DMS79 treated with DMSO at 0.1 percent for 48 hours (cell line): ENCODE measurements around the gene ANKS4B.
"Not testable (repeated sequence)": the region's sequence is repeated elsewhere in the genome, so short reads cannot be mapped to it uniquely, and the experiment has no call there.

Experiments used
- DNase-seq: peaks from one replicate; lab custom pipeline; 2025; lab: John Stamatoyannopoulos, UW

The ANKS4B gene

GRCh38 chr16:21219551-21219950 is 13.9 kb upstream of the ANKS4B start:
- DNase-seq = no peak

DNA sequence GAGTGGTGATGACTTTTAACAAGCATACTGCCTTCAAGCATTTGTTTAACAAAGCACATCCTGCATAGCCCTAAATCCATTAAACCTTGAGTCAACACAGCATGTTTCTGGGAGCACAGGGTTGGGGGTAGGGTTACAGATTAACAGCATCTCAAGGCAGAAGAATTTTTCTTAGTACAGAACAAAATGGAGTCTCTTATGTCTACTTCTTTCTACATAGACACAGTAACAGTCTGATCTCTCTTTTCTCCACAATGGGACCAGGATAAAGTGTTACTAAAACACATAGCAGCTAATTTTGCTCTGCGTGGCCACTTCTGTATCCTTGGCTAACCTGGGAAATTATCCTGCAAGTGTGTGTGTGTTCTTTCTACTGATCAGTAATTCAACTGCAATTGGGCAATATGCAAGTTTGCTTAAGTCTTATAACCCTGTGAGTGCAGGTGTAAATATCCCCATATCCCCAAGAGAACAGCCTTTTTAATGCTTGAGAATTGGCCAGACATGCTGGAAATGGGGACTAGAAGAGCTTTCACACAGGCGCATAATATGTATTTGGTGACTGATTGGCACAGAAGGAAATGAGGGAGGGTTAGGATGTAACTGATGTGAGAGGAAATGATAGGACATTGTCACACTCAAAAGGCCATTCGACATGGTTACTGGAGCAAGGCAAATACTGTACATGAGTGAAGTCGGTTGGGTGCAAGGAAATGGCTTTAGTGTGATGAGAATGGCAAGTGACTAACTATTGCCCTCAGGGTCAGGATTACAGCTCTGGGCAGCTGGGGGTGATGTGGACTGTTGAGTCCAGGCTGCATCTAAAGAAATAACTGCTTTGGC is 10.8 kb upstream of the ANKS4B start:
- no peak for DNase-seq

DNA sequence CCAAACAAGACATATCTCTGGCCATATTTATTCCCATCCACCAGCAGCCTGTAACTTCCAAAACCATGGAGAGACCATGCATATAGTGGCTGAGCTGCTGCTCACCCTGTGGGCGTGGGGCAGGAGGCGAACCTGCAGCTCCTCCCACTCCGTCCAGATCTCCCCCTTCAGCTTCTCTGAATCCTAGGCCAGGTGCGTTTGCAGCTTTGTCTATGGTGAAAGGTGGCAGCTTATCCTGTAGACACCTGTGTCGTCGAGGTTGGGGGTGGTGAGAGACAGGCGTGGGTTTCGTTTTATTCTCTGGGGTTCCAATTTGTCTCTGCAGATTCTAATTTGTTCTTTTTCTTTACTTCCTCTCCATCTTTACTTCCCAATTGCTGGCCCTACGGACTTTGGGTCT is 9.7 kb upstream of the ANKS4B start:
- DNase-seq = no peak

GRCh38 chr16:21224800-21225199 is 8.7 kb upstream of the ANKS4B start:
- no peak for DNase-seq

- DNase-seq = no peak
Measured at GRCh38 chr16:21226749-21227148, 6.8 kb upstream of the ANKS4B start.

- no peak for DNase-seq
Measured at GRCh38 chr16:21227866-21228265, 5.6 kb upstream of the ANKS4B start.

GRCh38 chr16:21228361-21228872 is 5.1 kb upstream of the ANKS4B start:
- DNase-seq = no peak

DNA sequence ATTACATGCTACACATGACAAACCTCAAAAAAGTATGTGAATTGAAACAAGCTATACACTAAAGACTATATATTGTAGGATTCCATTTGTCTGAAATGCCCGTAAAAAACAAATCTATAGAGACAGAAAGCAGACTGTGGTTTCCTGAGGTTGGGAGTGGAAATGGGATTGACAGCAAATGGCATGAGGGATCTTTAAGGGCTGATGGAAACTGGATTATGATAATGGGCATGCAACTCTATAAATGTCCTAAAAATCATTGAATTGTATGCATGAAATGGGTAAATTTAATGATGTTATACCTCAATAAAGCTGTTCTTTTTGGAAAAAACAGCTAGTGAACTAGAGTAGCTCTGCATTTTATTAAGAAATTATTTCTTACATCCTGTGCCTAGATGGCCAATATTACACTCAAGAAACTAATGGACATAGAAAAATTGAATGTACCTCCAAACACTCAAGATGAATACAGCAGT is 416 bp upstream of the ANKS4B start:
- no peak for DNase-seq

DNA sequence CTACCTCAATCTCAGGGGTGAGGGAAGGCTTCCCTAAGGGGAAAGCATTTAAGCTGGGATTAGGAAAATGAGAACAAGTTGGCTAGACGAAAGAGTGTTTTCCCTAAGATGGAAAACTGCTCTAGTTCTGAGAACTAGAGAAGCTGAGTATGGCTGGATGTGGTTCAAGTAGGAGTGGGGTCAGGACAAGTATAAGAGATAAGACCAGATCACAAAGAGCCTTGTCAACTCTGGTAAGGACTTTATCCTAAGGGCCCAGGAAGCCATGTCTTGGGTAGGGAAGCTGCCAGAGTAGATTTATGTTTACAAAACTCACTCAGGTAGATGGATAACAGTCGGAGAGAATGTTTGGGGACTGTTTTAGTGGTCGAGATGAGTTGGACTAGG is 1.7 kb downstream of the ANKS4B start:
- DNase-seq = no peak

- no peak for DNase-seq
Measured at GRCh38 chr16:21236831-21237230, 3.3 kb downstream of the ANKS4B start.

DNA sequence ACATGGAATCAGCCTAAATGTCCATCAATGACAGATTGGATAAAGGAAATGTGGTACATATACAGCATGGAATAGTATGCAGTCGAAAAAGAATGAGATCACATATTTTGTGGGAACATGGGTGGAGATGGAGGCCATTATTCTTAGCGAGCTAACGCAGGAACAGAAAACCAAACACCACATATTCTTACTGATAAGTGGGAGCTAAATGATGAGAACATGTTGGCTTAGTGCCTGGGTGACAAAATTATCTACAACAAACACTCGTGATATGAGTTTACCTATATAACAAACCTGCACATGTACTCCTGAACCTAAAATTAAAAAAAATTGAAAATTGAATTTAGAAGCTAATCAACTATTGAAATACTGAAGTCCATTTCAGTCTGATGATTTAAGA is 6.1 kb downstream of the ANKS4B start:
- DNase-seq = no peak

DNA sequence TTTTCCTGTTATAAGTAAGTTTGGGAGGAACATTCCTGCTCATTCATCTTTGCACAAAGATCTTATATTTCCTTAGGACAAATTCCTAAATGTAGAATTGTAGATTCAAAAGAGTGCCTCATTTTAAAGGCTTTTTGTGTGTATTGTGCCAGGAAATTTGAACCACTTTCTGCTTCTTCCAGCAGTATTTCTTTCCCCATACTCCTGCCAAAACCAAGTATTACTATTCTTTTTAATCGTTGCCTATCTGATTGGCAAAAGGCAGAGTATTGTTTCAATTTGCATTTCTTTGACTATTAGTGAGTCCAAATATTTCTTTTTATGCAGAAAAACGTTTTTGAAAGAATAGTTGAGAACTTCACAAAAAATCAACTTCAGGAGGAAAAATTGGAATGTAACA is 9.3 kb downstream of the ANKS4B start:
- DNase-seq = no peak

DNA sequence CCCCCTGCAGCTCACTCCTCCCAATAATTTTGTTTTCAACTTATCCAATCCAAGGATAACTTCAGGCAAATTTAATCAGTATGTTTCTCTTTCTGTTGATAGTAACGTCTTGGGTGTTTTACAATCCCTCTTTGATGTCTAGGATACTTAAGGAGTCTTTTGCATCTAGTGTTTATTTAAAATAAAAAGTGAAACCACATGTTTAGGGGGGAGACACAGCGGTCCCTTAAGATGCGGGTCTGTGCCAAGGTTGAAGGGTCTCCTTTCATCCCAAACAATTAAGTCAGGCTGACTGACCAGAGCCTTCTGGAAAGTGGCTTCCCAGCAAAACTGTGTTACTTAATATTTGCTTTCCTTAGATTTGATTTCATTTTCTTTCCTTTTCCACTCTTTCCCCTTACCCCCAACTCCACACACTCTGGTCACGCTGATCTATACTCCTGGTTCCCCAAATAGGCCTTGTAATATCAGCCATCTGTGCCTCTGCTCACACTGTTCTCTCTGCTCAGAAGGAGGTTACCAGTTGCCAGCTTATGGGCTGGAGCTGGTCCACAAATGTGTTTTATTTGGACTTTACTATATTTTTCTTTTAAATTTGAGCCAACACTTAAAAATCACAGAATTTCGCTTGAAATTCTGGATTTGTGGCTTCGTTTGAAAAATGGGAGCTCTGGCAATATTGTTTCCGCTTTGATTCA is 11.2 kb downstream of the ANKS4B start:
- DNase-seq = no peak

DNA sequence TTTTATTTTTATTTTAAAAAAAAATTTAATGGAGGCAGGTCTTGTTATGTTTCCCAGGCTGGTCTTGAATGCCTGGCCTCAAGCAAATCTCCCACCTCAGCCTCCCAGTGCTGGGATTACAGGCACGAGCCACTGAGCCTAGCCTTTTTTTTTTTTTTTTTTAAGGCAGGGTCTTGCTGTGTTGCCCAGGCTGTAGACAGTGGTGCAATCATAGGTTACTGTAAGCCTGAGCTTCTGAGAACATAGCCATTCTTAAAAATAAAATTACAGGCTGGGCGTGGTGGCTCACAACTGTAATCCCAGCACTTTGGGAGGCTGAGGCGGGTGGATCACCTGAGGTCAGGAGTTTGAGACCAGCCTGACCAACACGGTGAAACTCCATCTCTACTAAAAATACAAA is 14.7 kb downstream of the ANKS4B start:
- DNase-seq = not testable (repeated sequence)

- no peak for DNase-seq
Measured at GRCh38 chr16:21250072-21250923, 16.8 kb downstream of the ANKS4B start.

GRCh38 chr16:21253470-21253869 is 20.0 kb downstream of the ANKS4B start:
- DNase-seq = no peak

DNA sequence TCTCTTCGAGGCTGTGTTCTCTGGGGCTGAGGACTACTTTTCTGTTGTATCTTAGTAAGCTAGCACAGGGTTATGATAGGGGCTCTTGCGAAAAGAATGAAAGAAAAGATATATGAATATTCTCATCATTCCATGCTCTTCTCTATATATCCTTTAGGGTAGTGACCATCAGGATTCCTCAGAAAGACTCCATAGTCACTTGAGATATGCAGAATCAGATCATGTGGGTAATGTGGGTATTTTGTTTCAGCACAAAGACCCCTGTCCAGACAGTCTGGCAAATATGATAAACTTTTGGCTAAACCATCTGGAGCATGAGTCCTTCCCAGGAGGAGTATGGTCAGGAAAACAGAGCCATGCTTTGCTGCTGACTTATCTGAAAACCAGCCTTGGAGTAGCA is 23.1 kb downstream of the ANKS4B start:
- DNase-seq = no peak

GRCh38 chr16:21257284-21257683 is 23.8 kb downstream of the ANKS4B start:
- no peak for DNase-seq

DNA sequence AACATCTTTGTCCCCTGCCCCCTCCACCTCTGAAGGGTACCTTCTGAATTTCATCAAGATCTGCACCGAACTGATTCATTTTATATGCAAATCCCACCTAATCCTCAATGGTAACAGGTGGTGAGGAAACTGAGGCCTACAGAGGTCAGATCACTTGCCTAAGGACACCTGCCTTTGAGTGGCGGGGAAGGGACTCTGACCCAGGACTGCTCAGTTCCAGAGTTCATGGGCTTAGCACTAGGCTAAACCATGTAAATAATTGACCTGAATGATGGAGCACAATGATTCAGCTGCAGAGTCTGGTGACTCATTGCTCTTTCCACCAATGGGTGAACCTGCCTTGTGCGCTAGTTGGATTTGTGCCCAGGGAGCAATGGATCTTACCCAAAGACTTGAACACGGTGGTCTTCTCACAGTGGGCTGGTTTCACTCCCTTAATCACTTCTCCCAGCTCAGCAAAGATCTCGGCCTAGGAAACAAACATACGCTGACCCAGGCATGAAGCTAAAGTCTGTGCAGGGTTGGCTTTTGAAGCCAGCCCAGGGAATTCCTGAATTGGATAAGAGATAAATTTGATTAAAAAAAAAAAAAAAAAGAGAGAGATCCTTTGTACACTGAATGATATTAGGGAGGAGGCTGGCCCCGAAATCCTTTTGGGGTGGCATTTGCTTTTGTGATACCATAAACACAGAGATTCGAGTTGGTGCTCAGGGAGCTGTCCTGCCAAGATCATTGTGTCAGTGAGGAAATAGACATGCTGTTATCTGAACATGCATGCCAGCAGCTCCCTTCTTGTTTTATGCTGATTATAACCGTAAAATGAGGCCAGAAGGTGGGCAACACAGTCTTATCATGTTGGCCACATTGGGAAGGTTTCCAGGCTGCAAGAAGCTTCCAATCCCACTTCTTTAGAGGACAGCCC is 27.6 kb downstream of the ANKS4B start:
- DNase-seq = no peak

DNA sequence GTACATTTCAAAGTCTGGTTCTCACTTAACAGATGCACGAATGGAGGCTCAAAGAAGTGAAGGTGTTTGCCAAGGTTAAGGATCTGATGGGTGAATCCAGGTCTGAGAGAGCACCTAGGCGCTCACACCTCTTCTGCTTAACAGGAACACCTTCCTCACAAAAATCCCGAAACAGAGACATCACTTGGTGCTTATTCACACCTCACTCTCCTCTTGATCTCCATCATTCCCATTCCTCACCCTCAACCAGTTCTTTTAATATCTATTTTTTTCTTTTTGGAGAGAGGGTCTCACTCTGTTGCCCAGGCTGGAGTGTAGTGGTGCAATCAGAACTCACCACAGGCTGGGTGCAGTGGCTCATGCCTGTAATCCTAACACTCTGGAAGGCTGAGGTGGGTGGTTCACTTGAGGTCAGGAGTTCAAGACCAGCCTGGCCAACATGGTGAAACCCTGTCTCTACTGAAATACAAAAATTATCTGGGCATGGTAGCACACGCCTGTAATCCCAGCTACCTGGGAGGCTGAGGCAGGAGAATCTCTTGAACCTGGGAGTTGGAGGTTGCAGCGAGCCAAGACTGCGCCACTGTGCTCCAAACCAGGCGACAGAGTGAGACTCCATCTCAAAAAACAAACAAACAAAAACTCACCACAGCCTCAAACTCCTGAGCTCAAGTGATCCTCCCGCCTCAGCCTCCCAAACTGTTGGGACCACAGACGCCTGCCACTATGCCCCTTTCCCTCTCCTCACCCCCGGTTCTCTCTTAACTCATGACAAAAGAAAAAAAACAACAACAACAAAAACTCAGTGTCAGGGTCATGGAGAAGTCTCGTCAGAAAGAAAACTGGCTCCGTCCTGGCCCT is 29.5 kb downstream of the ANKS4B start:
- no peak for DNase-seq
